HK-2 (cell line): ENCODE data around the gene OR5L2.
"Not testable (repeated sequence)": the region's sequence is repeated elsewhere in the genome, so short reads cannot be mapped to it uniquely, and the experiment has no call there.

Source experiments
- DNase-seq: peaks from one replicate; pipeline ENCODE4 v3.0.0-alpha.2; 2018; ENCODE audit not compliant: unreplicated experiment

OR5L2 gene

GRCh38 chr11:55826919-55827318 is at the start of gene OR5L2:
OR5L2 (plus strand) TSS chr11:55827219; CDS start chr11:55827219, 0 bp downstream.
- DNase-seq: no peak

GRCh38 chr11:55791606-55792005 is 35.4 kb upstream of the OR5L2 start:
- DNase-seq: no peak

GRCh38 chr11:55793321-55793720 is 33.7 kb upstream of the OR5L2 start:
- no peak for DNase-seq

- DNase-seq: no peak
Measured at GRCh38 chr11:55795256-55795655, 31.8 kb upstream of the OR5L2 start, which contains the start of gene OR5D14. OR5D14 (plus strand) TSS chr11:55795556; CDS start chr11:55795556, 0 bp downstream.

- DNase-seq: no peak
Measured at GRCh38 chr11:55806248-55806647, 20.8 kb upstream of the OR5L2 start.

GRCh38 chr11:55811067-55811466 is 16.0 kb upstream of the OR5L2 start, which contains the start of gene OR5L1:
OR5L1 (plus strand) TSS chr11:55811367; CDS start chr11:55811467, 100 bp downstream.
- no peak for DNase-seq

- no peak for DNase-seq
Measured at GRCh38 chr11:55819330-55819729, 7.7 kb upstream of the OR5L2 start, which contains the start of gene OR5D18. OR5D18 (plus strand) TSS chr11:55819630; CDS start chr11:55819630, 0 bp downstream.

GRCh38 chr11:55838452-55838851 is 11.4 kb downstream of the OR5L2 start, which contains the start of gene OR5D16:
OR5D16 (plus strand) TSS chr11:55838752; CDS start chr11:55838752, 0 bp downstream.
- no peak for DNase-seq

- no peak for DNase-seq
Measured at GRCh38 chr11:55847453-55847852, 20.4 kb downstream of the OR5L2 start.

- no peak for DNase-seq
Measured at GRCh38 chr11:55849037-55849436, 22.0 kb downstream of the OR5L2 start.

GRCh38 chr11:55852141-55852540 is 25.1 kb downstream of the OR5L2 start:
- DNase-seq: no peak

GRCh38 chr11:55854704-55855103 is 27.7 kb downstream of the OR5L2 start:
- no peak for DNase-seq

- DNase-seq: not testable (repeated sequence)
Measured at GRCh38 chr11:55867354-55867753, 40.3 kb downstream of the OR5L2 start.

- DNase-seq: not testable (repeated sequence)
Measured at GRCh38 chr11:55872731-55873130, 45.7 kb downstream of the OR5L2 start.

- not testable (repeated sequence) for DNase-seq
Measured at GRCh38 chr11:55873146-55873545, 46.1 kb downstream of the OR5L2 start.
